Left renal cortex interstitium (tissue), 4 donors: ENCODE data around the gene KLHL28. TPM values are rescaled to one million over a fixed set of nuclear protein-coding genes. Genes with fewer than 3 reads are reported as not detected.

Source experiments
- DNase-seq, 4 donors: peaks; one replicate each; pipeline ENCODE4 v3.0.0-alpha.2; 2013; ENCODE audit warnings: low read depth in 4 of 4, low spot score in 2 of 4, missing footprints in 1 of 4
- polyA plus RNA-seq, 4 donors: library from polyadenylated mRNA; unstranded; fragments of 120-200 nt; gene quantifications; one replicate each; pipeline ENCODE4 v1.2.1, GENCODE V29; 2013; ENCODE audit not compliant: insufficient read length in 4 of 4

KLHL28 gene
- polyA plus RNA-seq = 10 to 100 TPM; 12.0 to 17.9 (median 15.7) TPM

- peak; percentile 99 to 100 (median 100) for DNase-seq
These were observed at the start of gene KLHL28, which contains the start of gene TOGARAM1 for GRCh38 chr14:44961554-44962333. KLHL28 (minus strand) TSS chr14:44961947; CDS start chr14:44945928, 16,019 bp downstream. TOGARAM1 (plus strand) TSS chr14:44962190; CDS start chr14:44962422, 232 bp downstream.

- no peak for DNase-seq
These were observed 42.2 kb upstream of the KLHL28 start for GRCh38 chr14:45003924-45004323.

GRCh38 chr14:44995770-44996294 lies 34.1 kb upstream of the KLHL28 start:
- no peak for DNase-seq

GRCh38 chr14:44995196-44995595 lies 33.4 kb upstream of the KLHL28 start:
- no peak for DNase-seq

- DNase-seq = no peak
These were observed 28.8 kb upstream of the KLHL28 start for GRCh38 chr14:44990533-44990932.

GRCh38 chr14:44989497-44990440 lies 28.0 kb upstream of the KLHL28 start:
- no peak for DNase-seq

- DNase-seq = no peak
These were observed 26.9 kb upstream of the KLHL28 start for GRCh38 chr14:44988694-44989093.

GRCh38 chr14:44982594-44982993 lies 20.8 kb upstream of the KLHL28 start:
- DNase-seq = no peak

GRCh38 chr14:44981198-44981597 lies 19.5 kb upstream of the KLHL28 start:
- DNase-seq = no peak

- no peak for DNase-seq
These were observed 18.1 kb upstream of the KLHL28 start for GRCh38 chr14:44979740-44980356.

- DNase-seq = no peak
These were observed 17.5 kb upstream of the KLHL28 start for GRCh38 chr14:44979273-44979672.

GRCh38 chr14:44971459-44971858 lies 9.7 kb upstream of the KLHL28 start:
- no peak for DNase-seq

GRCh38 chr14:44970907-44971306 lies 9.2 kb upstream of the KLHL28 start:
- no peak for DNase-seq

GRCh38 chr14:44968714-44969113 lies 7.0 kb upstream of the KLHL28 start:
- DNase-seq = no peak

GRCh38 chr14:44966601-44967336 lies 5.0 kb upstream of the KLHL28 start:
- DNase-seq = no peak

- DNase-seq = no peak
These were observed 2.1 kb upstream of the KLHL28 start for GRCh38 chr14:44963775-44964380.

GRCh38 chr14:44963044-44963528 lies 1.3 kb upstream of the KLHL28 start:
- DNase-seq = no peak

GRCh38 chr14:44962334-44963043 lies 742 bp upstream of the KLHL28 start:
- DNase-seq = peak in 1 of 4 donors; percentile 34

- peak; percentile 44 to 75 (median 62) for DNase-seq
These were observed 595 bp downstream of the KLHL28 start for GRCh38 chr14:44961151-44961553.
